ENCODE data around the gene IFNLR1. TPM values are rescaled to one million over a fixed set of nuclear protein-coding genes. Genes with fewer than 3 reads are reported as not detected.

The IFNLR1 gene
- total RNA-seq, 2 experiments from 2014 or later: 29.4 to 30.5 TPM

- Histone ChIP-seq H3K9me2 (ENCODE audit: insufficient read depth, low read length) (no peaks in the 10 kb centered on the region), H2AFZ (ENCODE audit: low read length) (no peak overlapping the region), H3K36me3 (ENCODE audit: insufficient read depth, low read length) (no peaks in the 10 kb centered on the region), H3K4me3 (ENCODE audit: low read depth, low read length, poor library complexity, severe bottlenecking) (no peak overlapping the region), H3K4me2 (ENCODE audit: low read length) (no peak overlapping the region), H3K4me1 (ENCODE audit: insufficient read depth, low read length, poor library complexity, severe bottlenecking) (peaks cover 7% of the 10 kb centered on the region), H3K9me3 (ENCODE audit: low read length) (no peaks in the 10 kb centered on the region), H4K20me1 (ENCODE audit: insufficient read depth, low read length) (no peaks in the 10 kb centered on the region; the same call in 1 of the 2 replicates), H3K27ac (ENCODE audit: low read depth, low read length, poor library complexity, severe bottlenecking) (no peak overlapping the region), H3K79me2 (ENCODE audit: insufficient read depth, low read depth, low read length) (no peaks in the 10 kb centered on the region)
- intact Hi-C loops (cut with micrococcal nuclease; ENCODE audit: unreplicated experiment): no loop called here
- no peak for TF ChIP-seq EZH2phosphoT487 (IDR thresholded peaks at IDR 0.05; ENCODE audit: borderline replicate concordance, low read depth, low read length)
- no peak for TF ChIP-seq CTCF (conservative IDR thresholded peaks at IDR 0.05; ENCODE audit: low read length)
- no TSS peak for BruUV-seq (replicated peaks)
- POLR2A ChIA-PET: interaction anchor here (0.6 to 0.9 kb wide), 2 partner anchors 11 to 154 kb away, joined by 3 to 4 read pairs; no protein-coding TSS in a partner anchor
- CTCF ChIA-PET (ENCODE audit: unreplicated experiment): no interaction called here
- DNase-seq (ENCODE audit: low spot score): no peak
Observed at GRCh38 chr1:24216276-24217074, 29.4 kb upstream of the IFNLR1 start.

- Histone ChIP-seq H3K27ac (ENCODE audit: low read depth, low read length, poor library complexity, severe bottlenecking) (no peak overlapping the region), H3K36me3 (ENCODE audit: insufficient read depth, low read length) (peaks cover 11% of the 10 kb centered on the region), H3K79me2 (ENCODE audit: insufficient read depth, low read depth, low read length) (no peaks in the 10 kb centered on the region), H3K4me2 (ENCODE audit: low read length) (no peak overlapping the region), H3K4me3 (ENCODE audit: low read depth, low read length, poor library complexity, severe bottlenecking) (no peak overlapping the region), H3K9me2 (ENCODE audit: insufficient read depth, low read length) (no peaks in the 10 kb centered on the region), H3K9me3 (ENCODE audit: low read length) (no peaks in the 10 kb centered on the region), H4K20me1 (ENCODE audit: insufficient read depth, low read length) (no peaks in the 10 kb centered on the region; the same call in 1 of the 2 replicates), H3K4me1 (ENCODE audit: insufficient read depth, low read length, poor library complexity, severe bottlenecking) (peaks cover 7% of the 10 kb centered on the region), H2AFZ (ENCODE audit: low read length) (no peak overlapping the region)
- no TSS peak for BruUV-seq (replicated peaks)
- intact Hi-C loops (cut with micrococcal nuclease; ENCODE audit: unreplicated experiment): no loop called here
- CTCF ChIA-PET (ENCODE audit: unreplicated experiment): no interaction called here
- POLR2A ChIA-PET: no interaction called here
- TF ChIP-seq EZH2phosphoT487 (IDR thresholded peaks at IDR 0.05; ENCODE audit: borderline replicate concordance, low read depth, low read length) (no peak), CTCF (conservative IDR thresholded peaks at IDR 0.05; ENCODE audit: low read length) (no peak)
- no peak for DNase-seq (ENCODE audit: low spot score)
Observed at GRCh38 chr1:24215226-24215814, 28.2 kb upstream of the IFNLR1 start.

- Histone ChIP-seq H3K36me3 (ENCODE audit: insufficient read depth, low read length) (peaks cover 22% of the 10 kb centered on the region), H3K4me2 (ENCODE audit: low read length) (no peak overlapping the region), H3K4me1 (ENCODE audit: insufficient read depth, low read length, poor library complexity, severe bottlenecking) (peaks cover 7% of the 10 kb centered on the region), H4K20me1 (ENCODE audit: insufficient read depth, low read length) (no peaks in the 10 kb centered on the region; the same call in 1 of the 2 replicates), H3K9me2 (ENCODE audit: insufficient read depth, low read length) (no peaks in the 10 kb centered on the region), H3K9me3 (ENCODE audit: low read length) (no peaks in the 10 kb centered on the region), H3K27ac (ENCODE audit: low read depth, low read length, poor library complexity, severe bottlenecking) (no peak overlapping the region), H3K79me2 (ENCODE audit: insufficient read depth, low read depth, low read length) (no peaks in the 10 kb centered on the region), H2AFZ (ENCODE audit: low read length) (no peak overlapping the region), H3K4me3 (ENCODE audit: low read depth, low read length, poor library complexity, severe bottlenecking) (no peak overlapping the region)
- intact Hi-C loops (cut with micrococcal nuclease; ENCODE audit: unreplicated experiment): no loop called here
- ChIA-PET CTCF (ENCODE audit: unreplicated experiment) (no interaction called here), POLR2A (no interaction called here)
- DNase-seq (ENCODE audit: low spot score): no peak
- BruUV-seq (replicated peaks): no TSS peak
- TF ChIP-seq CTCF (conservative IDR thresholded peaks at IDR 0.05; ENCODE audit: low read length): no peak
- no peak for TF ChIP-seq EZH2phosphoT487 (IDR thresholded peaks at IDR 0.05; ENCODE audit: borderline replicate concordance, low read depth, low read length)
Observed at GRCh38 chr1:24212376-24212775, 25.3 kb upstream of the IFNLR1 start.

Measured in OCI-LY7 (cell line).